ENCODE results near the gene PCP4L1.
"Not testable (repeated sequence)": the region's sequence is repeated elsewhere in the genome, so short reads cannot be mapped to it uniquely, and the experiment has no call there.

PCP4L1 gene

GRCh38 chr1:161229896-161230295 lies 28.6 kb upstream of the PCP4L1 start:
- no peak for DNase-seq

- no peak for DNase-seq
These were observed 27.8 kb upstream of the PCP4L1 start for GRCh38 chr1:161230762-161231161.

- no peak for DNase-seq
These were observed 25.4 kb upstream of the PCP4L1 start for GRCh38 chr1:161233102-161233501.

GRCh38 chr1:161235957-161236775 lies 22.4 kb upstream of the PCP4L1 start:
- DNase-seq = no peak

- no peak for DNase-seq
These were observed 20.5 kb upstream of the PCP4L1 start, which contains the start of gene NR1I3 for GRCh38 chr1:161238039-161238473. Gene NR1I3, minus strand, starts transcription at chr1:161238203. Its CDS starts 1,638 bp downstream, at chr1:161236565.

- no peak for DNase-seq
These were observed 16.9 kb upstream of the PCP4L1 start for GRCh38 chr1:161241682-161242081.

- no peak for DNase-seq
These were observed 16.2 kb upstream of the PCP4L1 start for GRCh38 chr1:161242313-161242712.

- no peak for DNase-seq
These were observed 13.7 kb upstream of the PCP4L1 start for GRCh38 chr1:161244888-161245287.

GRCh38 chr1:161250100-161250499 lies 8.4 kb upstream of the PCP4L1 start:
- not testable (repeated sequence) for DNase-seq

GRCh38 chr1:161250829-161251228 lies 7.7 kb upstream of the PCP4L1 start:
- no peak for DNase-seq

- DNase-seq = no peak
These were observed 7.0 kb upstream of the PCP4L1 start for GRCh38 chr1:161251579-161251978.

GRCh38 chr1:161255302-161255701 lies 3.2 kb upstream of the PCP4L1 start:
- not testable (repeated sequence) for DNase-seq

GRCh38 chr1:161255955-161256520 lies 2.5 kb upstream of the PCP4L1 start:
- not testable (repeated sequence) for DNase-seq

- DNase-seq = not testable (repeated sequence)
These were observed 1.4 kb upstream of the PCP4L1 start for GRCh38 chr1:161257109-161257508.

GRCh38 chr1:161259345-161259702 lies 779 bp downstream of the PCP4L1 start:
- no peak for DNase-seq

GRCh38 chr1:161259765-161260164 lies 1.2 kb downstream of the PCP4L1 start:
- no peak for DNase-seq

GRCh38 chr1:161260376-161261260 lies 2.1 kb downstream of the PCP4L1 start:
- peak in 1 of 2 experiments; percentile 35 for DNase-seq

- DNase-seq = peak in 1 of 2 experiments; percentile 16
These were observed 3.0 kb downstream of the PCP4L1 start for GRCh38 chr1:161261261-161262235.

- no peak for DNase-seq
These were observed 6.8 kb downstream of the PCP4L1 start for GRCh38 chr1:161265305-161265704.

GRCh38 chr1:161266202-161266601 lies 7.7 kb downstream of the PCP4L1 start:
- DNase-seq = no peak

- no peak for DNase-seq
These were observed 8.3 kb downstream of the PCP4L1 start for GRCh38 chr1:161266836-161267235.

- no peak for DNase-seq
These were observed 8.8 kb downstream of the PCP4L1 start for GRCh38 chr1:161267321-161267720.
